NCI-H748 treated with DMSO at 0.1 percent for 48 hours (cell line): ENCODE data around the gene KCNAB2.

Experiments
- DNase-seq: peaks from one replicate; lab custom pipeline; 2025; lab: John Stamatoyannopoulos, UW

The KCNAB2 gene

DNA sequence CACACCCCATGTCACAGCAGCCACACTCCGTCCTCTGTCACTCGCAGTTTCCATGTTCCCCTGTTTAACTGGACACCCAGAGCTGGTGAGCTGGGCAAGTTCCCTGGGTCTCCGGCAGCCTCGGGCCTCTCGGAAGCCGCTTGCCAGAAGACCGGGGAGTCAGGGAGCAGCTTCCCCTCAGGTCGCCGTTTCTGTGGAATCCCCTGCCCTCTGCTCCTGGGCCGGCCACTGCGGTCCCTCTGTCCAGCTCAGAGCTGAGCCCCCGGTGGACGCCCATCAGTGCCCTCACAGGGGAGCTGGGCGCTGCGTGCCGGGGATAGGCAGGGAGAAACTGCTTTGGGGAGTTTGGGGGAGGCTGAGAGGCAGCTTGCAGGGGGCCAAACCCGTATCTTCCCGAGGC is 37.7 kb downstream of the KCNAB2 start:
- DNase-seq = no peak

- no peak for DNase-seq
Observed at GRCh38 chr1:6083801-6084446, 38.2 kb downstream of the KCNAB2 start.

DNA sequence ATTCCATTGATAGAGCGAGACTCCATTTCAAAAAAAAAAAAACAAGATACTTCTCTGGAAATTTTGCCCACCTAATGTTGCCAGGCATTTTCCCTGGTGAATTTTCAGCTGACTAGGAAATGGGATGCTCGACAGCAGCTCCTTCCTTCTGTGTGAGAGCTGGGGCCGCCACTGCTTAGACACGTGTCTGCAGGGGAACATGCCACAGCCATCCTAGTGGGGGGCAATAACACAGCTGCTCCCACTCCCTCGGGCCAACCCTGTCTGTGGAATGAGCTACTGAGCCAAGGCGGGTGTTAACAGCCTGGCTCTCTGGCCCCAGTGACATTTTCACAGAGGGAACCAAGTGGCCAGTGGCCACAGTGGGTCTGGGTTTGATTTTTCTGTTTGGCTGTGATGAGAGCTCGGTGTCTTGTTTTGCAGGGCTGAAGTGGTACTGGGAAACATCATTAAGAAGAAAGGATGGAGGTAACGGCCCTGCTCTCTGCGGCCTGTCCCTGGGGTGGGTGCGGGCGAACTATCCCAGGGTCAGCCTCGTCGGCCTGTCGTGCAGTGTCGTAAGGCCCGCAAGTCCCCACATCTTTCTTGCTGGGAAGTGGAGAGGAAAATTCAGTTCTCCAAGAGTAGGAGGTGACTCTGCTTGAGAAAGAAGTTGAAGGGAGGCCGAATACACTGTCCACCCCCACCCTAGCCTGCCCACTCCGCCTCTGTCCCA is 39.2 kb downstream of the KCNAB2 start:
- no peak for DNase-seq

GRCh38 chr1:6085666-6086065 is 40.0 kb downstream of the KCNAB2 start:
- no peak for DNase-seq

- DNase-seq = no peak
Observed at GRCh38 chr1:6086358-6086757, 40.7 kb downstream of the KCNAB2 start.

- DNase-seq = no peak
Observed at GRCh38 chr1:6086762-6087376, 41.2 kb downstream of the KCNAB2 start.

- no peak for DNase-seq
Observed at GRCh38 chr1:6087377-6087772, 41.7 kb downstream of the KCNAB2 start.

DNA sequence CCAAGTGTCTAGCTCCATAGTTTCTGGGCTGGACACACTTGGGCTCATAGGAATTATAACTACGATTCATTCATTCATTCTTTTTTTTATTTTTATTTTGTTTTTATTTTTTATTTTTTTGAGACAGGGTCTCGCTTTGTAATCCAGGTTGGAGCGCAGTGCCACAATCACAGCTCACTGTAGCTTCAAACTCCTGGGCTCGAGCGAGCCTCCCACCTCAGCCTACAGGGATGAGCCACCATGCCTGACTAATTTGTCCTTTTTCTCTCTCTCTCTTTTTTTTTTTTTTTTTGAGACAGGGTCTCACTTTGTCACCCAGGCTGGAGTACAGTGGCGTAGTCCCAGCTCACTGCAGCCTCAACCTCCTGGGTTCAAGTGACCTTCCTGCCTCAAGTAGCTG is 42.3 kb downstream of the KCNAB2 start:
- no peak for DNase-seq

DNA sequence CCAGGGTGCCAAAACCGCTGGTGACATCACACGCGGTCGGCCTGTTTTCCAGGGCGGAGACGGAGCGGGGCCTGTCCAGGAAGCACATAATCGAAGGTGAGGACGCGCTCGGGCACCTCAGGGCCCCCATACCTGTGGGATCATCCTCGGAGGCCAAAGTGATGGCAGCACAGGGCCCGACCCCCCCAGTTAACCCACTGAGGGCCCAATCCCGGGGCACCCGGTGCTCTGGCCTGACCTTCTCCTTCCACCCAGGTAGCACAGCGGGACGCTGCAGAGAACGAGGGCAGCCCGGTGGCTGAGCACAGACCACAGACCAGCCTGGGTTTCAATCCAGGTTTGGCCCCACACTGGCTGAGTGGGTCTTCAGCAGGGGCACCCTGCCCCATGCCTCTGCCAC is 43.3 kb downstream of the KCNAB2 start:
- no peak for DNase-seq

DNA sequence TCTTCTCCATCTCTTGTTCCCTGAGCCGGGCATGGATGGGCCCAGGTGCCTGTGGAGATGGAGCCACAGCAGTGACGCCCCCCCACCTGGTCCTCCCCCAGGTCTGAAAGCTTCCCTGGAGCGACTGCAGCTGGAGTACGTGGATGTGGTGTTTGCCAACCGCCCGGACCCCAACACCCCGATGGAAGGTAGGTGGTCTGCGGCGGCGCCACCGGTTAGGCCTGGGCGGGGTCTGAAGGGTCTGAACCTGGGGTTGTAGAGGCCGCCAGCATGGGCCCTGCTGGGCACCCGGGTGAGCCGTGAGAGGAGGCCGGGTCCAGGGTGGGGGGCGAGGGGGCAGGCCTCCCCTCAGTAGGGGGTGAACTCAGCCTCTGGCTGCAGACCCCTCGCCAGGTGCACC is 44.6 kb downstream of the KCNAB2 start:
- no peak for DNase-seq

- DNase-seq = no peak
Observed at GRCh38 chr1:6090996-6091822, 45.5 kb downstream of the KCNAB2 start.

GRCh38 chr1:6091823-6092109 is 46.1 kb downstream of the KCNAB2 start:
- DNase-seq = no peak

DNA sequence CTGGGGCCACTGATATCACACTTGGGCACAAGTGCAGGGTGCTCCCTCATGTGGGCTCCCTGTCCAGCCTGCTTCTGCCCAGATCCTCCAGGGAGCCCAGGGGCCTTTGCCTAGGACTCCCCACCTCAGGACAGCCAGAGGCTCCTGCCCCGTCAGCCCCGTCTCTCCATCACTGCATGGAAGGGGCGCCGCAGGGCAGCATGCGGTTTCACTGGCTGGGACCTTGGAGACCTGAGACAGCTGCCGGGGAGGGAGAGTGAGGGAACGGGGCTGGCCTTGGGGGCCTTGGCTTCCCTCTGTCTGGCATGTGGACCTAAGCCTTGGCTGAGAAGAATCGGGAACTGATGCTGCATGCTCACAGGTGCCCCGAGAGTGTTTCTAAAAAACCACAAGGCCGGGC is 46.5 kb downstream of the KCNAB2 start:
- DNase-seq = no peak

DNA sequence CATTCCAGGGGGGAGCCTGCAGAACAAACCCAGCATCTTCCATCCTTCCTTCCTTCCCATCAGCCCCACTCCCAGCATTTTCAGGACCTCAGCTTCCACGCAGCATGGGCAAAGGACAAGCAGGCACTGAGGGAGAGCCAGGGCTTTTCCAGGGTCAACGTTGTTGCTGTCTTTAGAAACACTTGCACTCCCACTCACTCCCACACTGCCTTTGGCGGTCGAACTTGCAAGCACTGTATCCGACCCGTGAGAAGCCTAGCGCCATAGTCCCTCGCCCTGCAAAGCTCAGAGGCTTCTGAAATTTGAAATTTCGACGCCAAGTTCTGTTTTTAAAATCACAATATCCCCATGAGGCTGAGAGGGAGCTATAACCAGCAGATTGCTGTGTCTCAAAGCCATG is 47.4 kb downstream of the KCNAB2 start:
- DNase-seq = no peak

GRCh38 chr1:6093611-6094010 is 47.9 kb downstream of the KCNAB2 start:
- no peak for DNase-seq

GRCh38 chr1:6094246-6094645 is 48.6 kb downstream of the KCNAB2 start:
- DNase-seq = no peak

DNA sequence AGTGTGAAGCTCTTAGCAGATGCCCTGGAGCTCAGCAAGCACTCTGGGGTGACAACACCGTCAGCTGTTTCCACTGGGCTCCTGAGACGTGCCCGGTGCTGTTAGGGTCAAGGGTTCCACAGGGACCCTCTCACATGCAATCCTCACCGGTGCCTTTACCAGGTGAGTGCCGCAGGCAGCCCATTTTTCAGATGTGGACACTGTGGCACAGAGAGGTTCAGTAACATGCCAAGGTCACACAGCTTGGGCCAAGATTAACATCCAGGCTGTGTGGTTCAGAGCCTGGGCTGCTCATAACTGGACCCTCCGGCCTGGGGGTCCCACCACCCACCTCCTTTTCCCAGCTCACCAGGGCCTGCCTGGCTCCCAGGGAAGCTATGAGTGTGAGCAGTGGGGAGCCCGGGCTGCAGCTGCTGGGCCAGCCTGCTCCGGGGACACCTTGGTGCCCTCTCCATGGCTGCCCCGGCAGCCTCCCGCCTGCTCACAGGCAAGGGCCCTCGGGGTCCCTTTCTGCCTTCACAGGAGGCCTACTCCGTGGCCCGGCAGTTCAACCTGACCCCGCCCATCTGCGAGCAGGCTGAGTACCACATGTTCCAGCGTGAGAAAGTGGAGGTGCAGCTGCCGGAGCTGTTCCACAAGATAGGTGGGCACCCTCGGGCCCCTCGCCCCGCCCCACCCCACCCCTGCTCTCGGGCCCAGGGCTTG is 49.3 kb downstream of the KCNAB2 start:
- no peak for DNase-seq

GRCh38 chr1:6095511-6096242 is 50.0 kb downstream of the KCNAB2 start:
- no peak for DNase-seq

- no peak for DNase-seq
Observed at GRCh38 chr1:6096243-6097116, 50.8 kb downstream of the KCNAB2 start.

DNA sequence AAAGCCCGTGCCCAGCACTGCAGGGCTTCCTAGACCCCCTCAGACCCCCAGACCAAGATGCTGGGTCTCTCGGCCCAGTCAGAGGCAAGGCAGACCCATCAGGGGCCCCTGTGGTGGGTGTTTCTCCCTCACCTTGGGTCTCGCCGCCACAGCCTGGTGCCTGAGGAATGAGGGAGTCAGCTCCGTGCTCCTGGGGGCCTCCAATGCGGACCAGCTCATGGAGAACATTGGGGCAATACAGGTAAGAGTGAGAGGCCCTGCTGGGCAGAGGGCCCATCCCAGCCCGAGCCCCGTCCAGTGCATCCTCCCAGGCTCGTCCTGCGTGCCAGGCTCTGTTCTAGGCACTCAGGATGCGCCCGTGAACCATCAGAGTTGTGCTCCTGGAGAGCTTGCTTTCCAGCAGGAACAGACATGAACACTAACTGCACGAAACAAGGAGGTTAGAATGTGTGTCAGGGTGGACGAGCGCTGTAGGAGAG is 51.5 kb downstream of the KCNAB2 start:
- DNase-seq = no peak
